Stimulated activated naive CD4-positive, alpha-beta T cell treated with Interleukin-2 at 50 U/mL for 16 hours (primary cell): ENCODE data around the gene TBL3.

Experiments
- DNase-seq: peaks from one replicate; lab custom pipeline; 2025; lab: John Stamatoyannopoulos, UW

The TBL3 gene

DNA sequence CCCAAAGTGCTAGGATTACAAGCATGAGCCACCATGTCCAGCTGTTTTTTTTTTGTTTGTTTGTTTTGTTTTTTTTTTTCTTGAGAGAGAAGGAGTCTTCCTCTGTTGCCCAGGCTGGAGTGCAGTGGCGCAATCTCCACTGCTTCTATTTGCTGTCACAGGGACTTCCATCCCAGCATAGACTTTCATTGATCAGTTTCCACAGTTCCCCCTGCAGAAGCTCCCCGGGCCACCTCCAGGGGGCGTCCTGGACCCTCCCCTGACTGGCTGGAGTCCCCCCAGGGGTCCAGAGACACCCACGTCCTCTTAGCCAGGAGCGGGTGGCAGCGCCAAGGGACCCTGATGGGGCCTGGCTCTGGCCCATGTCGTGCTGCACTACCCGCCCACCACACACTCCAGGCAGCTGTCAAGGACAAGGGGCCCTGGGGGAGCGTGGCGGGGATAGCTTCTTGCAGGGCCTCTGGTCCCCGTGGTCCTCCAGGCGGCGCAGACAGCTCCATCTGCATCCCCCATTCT, 44.6 kb downstream of the TBL3 start:
- no peak for DNase-seq

DNA sequence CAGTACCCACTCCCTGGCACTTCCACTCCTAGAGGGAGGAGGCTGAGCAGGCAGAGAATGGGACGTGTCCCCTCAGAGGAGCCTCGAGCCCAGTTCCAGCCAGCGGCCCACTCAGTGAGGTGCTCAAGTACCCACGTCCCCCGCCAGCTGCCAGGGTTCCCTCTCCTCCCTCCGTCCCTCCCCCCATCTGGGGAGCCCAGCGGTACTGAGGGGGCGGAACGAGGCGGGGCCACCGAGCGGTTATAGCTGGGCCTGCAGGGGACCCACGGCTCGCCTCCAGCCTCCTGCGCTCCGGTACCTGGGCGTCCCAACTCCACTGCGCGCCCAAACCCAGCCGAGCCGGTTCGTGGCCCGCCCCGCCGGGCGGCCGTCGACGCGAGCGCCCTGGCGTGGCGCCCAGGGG, 47.7 kb downstream of the TBL3 start, which contains the start of gene NPW:
Gene NPW, plus strand, starts transcription at position 268 of the 403 bp plus-strand sequence.
- DNase-seq, result no peak

DNA sequence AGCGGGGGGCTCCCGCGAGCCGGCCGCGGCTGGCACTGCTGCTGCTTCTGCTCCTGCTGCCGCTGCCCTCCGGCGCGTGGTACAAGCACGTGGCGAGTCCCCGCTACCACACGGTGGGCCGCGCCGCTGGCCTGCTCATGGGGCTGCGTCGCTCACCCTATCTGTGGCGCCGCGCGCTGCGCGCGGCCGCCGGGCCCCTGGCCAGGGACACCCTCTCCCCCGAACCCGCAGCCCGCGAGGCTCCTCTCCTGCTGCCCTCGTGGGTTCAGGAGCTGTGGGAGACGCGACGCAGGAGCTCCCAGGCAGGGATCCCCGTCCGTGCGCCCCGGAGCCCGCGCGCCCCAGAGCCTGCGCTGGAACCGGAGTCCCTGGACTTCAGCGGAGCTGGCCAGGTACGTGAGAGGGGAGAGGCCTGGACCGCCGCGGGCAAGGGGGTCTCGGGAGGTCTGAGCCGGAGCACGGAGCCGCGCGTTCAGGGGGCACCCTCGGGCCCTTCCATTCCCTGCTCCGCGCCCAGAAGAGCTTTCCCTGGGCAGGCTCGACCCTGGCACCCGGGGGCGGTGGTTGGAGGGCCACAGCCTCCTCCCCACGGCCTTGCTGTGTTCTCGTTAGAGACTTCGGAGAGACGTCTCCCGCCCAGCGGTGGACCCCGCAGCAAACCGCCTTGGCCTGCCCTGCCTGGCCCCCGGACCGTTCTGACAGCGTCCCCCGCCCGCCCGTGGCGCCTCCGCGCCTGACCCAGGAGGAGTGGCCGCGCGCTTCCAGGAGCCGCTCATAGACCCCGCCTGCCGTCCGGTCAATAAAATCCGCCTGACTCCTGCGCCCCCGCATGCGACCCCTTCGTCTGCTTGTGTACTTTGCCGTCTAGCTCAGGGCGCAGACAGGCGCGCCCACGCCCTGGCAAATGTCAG, 48.3 kb downstream of the TBL3 start:
- no peak for DNase-seq

DNA sequence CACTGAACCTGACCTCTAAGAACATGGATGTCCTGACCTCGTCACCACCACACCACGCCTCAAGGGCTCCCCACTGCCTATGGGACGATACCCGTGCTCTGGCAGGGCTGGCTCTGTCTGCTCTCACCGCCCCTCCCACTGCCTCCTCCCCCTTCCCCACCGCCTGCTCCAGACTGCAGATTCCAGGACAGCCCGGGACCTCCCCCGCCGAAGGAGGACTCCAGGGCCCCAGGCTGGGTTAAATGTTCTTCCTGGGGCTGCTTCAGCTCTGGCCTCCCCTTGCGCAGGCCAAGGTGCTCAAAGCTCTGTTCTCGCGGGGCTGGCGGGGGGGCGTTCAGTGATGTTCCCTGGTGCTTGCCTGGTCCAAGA, 50.9 kb downstream of the TBL3 start:
- no peak for DNase-seq

DNA sequence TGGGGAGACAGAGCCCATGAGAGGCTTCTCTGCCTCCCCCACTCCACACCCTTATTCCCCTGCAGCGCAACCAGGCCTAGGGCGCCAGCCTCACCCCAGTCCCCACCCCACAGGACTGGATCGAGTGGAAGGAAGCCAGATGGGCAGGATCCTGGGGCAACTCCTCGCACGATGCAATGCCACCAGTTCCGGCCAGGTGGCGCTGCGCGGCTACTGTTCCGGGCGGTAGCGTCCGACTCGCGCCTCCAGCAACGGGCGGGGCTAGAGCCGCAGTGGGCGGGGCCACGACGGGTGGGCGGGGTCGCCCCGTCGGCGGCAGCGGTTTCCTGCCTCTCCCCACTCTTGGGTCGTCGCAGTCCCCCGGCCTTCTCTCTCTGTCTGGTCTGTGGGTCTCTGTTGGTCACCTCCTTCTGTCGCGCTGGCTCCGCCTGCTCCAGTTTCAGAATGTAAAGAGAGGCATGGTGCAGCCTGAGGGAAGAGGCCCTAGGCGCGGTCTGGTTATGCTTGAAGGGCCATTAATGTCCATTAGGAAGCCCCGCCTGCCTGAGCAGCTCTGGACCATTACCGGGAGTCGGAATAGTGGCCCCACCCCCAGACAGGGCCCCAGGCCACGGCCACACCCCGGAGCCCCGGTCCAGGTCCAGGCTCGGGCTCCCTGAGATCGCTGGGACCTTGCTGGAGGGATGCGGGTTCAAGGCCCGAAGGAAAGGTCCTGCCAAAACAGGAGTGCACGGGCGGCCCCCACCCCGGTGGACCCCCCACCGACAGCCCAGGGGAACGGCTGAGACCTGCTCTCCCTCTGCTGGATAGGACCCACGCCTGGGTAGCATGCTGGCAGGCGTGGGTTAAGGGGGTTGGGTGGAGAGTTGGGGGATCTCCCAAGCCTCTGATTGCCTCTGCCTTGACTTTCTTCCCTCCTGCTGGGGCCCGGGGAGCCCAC, 51.5 kb downstream of the TBL3 start:
- DNase-seq, result peak; percentile 89

DNA sequence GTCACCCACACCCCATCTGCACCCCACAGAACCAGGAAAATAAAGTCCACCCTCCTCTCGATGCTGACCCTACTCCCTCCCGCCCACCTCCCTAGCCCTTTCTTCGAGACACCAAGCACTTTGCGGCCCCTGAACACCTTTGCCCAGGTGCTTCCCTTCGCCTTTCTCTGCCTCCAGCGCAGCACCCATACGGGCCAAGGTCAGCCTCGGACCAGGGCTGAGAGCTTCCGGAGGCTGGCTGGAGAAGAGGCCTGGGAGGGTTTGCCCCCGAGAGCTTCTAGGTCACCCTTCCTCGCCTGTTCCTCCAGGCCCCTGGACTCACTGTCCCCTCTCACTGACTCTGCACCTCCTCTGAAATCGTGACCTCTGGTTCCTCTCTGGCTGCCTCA, 52.2 kb downstream of the TBL3 start:
- DNase-seq, result no peak

DNA sequence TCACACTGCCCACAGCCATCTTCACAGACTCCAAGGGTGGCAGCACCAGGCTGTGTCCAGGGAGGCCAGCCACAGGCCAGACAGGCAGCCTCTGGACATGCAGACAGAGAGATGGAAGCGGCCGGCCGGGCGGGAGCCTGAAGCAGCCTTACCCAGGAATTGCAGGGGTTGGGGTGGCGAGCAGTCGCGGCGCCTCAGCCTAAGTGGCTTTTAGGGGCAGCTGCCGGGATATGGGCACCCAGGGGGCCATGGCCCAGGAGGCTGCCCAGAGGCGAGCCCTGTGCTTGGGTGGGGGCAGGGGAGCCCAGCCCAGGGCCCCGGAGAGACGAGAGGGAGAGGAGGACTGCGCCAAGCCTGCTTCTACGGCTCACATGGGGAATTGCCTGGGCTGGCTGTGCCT, 53.4 kb downstream of the TBL3 start:
- DNase-seq, result no peak

DNA sequence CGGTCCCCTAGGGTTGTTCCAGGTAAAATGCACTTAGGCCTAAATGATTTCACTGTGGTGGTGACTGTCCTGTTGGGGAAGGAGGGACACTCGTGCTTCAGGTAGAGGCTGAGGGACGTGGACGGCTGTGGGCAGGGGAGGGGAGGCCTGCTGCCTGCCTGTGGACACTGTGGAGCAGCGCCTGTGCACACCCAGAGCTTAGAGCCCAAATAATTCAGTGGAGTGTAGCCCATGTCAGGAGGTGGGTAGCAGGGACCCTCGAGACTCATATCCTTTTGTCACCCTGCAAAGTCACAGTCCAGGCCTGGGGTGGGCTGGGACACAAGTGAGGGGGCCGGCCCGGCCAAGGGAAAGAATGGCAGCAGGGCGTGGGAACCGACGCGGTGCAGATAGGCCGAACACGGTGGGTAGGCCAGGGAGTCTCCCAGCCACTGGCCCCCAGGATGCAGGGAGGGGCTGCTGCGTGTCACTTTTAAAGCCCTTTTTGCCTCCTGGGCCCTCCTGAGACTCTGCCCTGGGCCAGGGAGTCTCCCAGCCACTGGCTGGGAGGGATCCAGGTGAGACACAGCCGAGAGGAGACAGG, 54.1 kb downstream of the TBL3 start:
- no peak for DNase-seq

DNA sequence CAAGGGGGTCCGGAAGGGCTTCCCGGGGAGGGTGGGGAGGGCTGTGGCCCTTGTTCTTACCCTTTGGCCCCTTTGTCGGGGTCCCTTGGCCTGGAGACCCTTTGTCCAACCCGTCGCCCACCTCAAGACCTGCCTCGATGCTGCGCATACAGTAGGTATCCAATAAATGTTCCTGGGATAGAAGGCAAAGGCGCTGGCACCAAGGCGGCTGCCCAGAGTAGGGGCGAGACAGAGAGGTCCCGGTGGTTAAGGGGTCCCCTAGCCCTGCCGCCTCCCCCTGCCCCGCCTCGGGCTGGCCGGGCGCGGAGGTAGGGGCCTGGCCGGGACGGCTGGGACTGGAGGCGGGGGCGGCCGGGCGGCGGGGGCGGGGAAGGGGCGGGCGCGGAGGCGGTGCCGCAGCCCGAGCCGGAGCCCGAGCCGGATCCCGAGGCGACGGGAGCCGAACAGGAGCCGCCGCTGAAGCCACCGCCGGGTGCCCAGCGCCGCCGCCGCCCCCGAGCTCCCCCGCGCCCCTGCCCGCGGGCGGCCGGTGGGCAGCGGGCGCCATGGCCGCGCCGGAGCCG, 54.7 kb downstream of the TBL3 start, which contains the start of gene NHERF2:
Gene NHERF2, plus strand, starts transcription at position 442 of the 563 bp plus-strand sequence. Its CDS starts 104 bp downstream, at position 546.
- DNase-seq, result no peak

DNA sequence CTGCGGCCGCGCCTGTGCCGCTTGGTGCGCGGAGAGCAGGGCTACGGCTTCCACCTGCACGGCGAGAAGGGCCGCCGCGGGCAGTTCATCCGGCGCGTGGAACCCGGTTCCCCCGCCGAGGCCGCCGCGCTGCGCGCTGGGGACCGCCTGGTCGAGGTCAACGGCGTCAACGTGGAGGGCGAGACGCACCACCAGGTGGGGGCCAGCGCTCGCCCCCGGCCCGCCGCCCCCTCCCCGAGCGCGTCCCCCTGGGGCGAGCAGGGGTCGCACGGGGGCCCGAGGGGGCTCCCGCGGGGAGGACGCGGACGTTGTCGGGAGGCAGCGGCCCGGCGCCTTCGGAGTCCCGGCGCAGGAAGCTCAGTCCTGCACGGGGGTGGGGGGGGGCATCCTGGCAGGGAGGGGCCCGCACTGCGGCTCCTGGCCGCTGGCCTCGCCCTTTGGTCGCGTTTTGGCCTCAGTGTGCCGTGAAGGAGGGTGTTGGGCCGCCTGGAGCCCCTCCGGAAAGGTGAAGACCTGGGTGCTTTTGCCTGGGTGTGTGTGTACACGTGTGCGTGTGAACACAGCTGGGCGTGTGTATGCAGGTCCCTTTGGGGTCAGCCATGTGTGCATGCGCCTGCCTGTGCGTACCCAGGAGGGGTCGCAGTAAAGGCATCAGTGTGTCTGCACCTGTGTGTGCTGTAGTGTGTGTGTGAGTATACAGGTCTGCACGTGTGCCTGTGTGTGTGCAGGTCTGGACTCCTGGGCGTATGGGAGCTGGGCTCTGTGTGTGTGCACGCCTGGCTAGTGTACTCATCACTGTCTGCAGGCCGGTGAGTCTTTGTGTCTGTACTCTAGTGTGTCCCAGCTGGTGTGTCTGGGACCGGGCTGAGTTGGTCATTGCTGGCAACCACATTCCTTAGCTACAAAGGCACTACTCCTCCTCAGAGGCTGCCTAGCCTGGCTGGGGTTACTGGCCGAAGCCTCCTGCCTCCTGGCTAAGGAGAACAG, 55.5 kb downstream of the TBL3 start:
- DNase-seq, result no peak

DNA sequence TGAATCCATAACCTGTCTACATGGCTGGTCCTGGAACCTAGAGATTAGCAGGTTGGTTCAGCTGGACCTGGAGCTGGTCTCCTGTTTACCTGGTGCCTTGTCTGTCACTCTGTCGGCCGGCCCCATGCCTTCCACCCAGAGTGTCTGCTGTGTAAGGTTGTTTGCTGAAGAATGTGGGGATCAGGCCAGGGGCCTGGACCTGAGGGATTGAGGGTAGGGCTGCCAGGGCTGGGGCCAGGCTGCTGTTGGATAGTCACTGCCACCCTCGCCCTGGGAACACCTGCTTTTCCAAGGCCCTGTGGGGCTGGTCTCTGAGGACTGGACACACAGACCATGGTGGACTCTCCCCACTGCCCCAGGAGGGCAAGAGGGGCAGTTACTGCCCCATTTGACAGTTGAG, 56.3 kb downstream of the TBL3 start:
- DNase-seq, result no peak

DNA sequence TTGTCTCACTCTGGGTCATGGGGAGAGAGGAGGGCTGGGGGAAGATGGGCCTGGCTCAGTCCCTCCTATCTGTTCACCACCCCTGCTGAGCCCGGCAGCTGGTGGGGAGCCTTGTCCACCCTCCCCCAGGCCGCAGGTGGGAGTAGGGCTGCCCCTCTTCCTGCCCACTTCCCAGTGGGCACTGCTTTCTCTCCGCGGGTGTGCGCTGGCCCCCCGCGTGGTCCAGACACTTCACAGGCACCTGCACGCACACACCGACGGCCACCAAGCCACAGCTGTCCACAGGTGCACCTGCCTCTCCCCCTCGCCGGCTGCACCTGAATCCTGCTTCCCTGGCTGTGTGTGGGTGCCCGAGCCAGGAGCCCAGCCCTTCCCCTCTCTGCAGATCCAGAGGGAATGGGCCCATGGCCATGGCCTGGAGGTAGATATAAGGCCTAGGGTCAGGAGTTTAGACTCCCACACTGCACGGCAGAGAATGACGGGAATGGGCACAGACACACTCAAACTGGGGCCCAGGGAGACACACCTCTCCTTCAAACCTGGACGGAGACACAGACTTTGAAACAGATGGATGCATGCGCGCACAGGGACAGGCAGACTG, 56.9 kb downstream of the TBL3 start:
- DNase-seq, result no peak

DNA sequence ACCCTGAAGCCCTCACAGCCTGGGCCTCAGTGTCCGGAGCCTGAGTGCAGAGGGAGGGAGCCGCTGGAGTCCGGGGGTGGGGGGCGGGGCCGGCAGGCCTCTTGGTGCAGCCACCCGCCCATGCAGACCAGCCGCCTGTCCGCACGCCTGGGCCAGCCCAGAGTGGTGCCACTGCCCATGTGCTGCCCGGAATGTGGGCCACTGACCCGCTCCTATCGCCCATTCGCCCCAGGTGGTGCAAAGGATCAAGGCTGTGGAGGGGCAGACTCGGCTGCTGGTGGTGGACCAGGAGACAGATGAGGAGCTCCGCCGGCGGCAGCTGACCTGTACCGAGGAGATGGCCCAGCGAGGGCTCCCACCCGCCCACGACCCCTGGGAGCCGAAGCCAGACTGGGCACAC, 57.5 kb downstream of the TBL3 start:
- no peak for DNase-seq

DNA sequence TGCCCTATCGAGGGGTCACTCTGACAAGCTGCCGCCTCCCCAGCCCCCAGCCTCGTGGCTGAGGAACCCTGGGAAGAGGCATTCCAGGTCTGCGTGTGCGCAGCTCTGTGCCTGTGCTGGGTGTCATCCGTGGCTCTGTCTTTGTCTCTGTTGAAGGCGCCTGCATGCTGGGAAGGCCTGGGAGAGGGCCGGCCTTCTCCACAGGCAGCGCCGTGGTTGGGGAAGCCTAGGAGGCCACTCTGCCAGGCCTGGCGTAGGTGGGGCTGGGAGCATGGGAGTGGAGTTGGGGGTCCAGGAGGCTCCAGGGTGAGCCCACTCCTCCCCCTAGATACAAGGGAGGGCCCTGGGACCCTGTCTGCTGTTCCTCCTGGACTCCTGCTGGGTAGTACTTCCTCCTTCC, 58.2 kb downstream of the TBL3 start:
- DNase-seq, result no peak

DNA sequence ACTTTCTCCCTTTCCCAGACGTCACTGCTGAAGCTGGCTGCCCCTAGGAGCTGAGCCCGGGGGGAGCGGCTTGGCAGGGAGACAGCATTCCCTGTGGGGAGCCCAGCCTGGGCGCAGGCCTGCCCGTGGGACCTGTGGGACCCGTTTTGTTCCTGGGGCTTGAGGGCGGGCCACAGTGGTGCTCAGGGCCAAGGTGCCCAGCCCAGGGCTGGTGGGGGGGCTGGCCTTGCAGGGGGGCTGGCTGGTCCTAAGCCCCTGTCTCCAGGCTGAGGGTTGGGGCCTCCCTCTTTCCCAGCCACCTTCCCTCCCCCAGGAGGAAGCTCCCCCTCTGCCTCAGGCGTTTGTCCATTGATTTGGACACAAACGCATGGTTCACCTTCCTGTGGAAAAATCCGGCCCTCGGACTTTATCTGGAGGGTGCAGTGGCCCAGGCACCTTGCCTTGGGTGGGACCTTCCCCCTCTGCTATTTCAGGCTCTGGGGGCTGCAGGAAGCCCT, 59.3 kb downstream of the TBL3 start:
- DNase-seq, result no peak
